ENCODE data around the gene PLA2G6.

PLA2G6 gene

GRCh38 chr22:38067761-38068360, 113.8 kb downstream of the PLA2G6 start:
- peak; percentile 24 for DNase-seq

- no peak for DNase-seq
Measured at GRCh38 chr22:38067028-38067415, 114.6 kb downstream of the PLA2G6 start.

DNA sequence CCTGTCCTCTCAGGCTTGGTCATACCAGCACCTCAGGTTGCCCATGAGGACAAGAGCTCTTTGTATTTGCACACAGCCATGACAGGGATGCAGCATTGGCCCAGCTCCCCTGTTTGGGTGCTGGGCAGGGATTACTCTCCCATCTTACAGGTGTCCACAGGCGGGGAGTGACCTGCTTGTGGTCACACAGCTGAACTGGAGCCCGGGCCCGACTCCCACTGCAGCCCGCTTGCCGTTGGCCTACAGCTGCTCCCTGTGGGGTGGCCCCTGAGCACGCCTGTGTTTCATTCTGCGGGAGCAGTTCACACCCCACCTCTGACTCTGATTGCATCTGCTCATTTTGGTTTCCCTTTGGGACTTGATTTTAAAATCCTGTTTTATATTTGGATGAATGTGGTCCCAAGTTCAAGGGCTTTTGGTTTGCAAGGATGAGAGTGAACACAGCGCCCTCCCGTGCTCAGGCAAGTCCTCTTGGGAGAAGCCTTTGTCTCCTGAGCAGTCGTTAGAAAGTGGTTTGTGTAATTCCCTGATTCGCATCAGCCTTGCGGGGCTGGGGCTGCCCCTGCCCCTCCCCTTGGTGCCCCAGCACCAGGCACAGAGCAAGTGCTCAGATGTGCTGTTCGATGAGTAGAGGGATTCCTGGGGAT, 115.1 kb downstream of the PLA2G6 start:
- DNase-seq: no peak

DNA sequence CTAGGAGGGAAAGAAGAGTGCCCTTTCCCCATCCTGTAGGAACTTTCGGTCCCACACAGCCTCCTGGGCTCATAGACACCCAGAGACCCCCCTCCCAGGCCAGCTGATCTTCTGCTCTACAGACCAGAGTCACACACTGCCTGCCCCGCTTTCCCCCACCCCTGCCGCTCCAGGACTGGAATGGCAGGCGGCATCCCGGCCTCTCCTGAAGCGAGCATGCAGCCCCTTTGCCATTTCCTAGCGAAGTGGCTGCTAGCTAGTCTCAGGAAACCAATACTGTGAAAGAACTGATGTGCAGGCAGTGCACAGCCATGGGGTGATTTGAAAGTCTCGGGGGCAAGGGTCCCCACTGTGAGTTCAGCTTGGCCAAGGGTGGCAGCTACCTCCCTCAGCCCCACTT, 116.1 kb downstream of the PLA2G6 start:
- no peak for DNase-seq

GRCh38 chr22:38062791-38063190, 118.8 kb downstream of the PLA2G6 start:
- DNase-seq: no peak
